GM18502 (cell line): ENCODE data around the gene OR2J3.
"Not testable (repeated sequence)": the region's sequence is repeated elsewhere in the genome, so short reads cannot be mapped to it uniquely, and the experiment has no call there.

ENCODE experiments used
- ATAC-seq: cut with Tn5 transposase; IDR thresholded peaks from one replicate; pipeline ENCODE4 v1.9.1; 2021; ENCODE audit warnings: mild to moderate bottlenecking; ENCODE audit not compliant: unreplicated experiment, poor library complexity

The OR2J3 gene

GRCh38 chr6:29155182-29155581 is 47.3 kb downstream of the OR2J3 start:
- ATAC-seq: not testable (repeated sequence)

- ATAC-seq: not testable (repeated sequence)
Observed at GRCh38 chr6:29159922-29160321, 52.1 kb downstream of the OR2J3 start.
